GM23338 (cell line): ENCODE measurements around the gene BLM.

Experiments
- EZH2 ChIP-seq: fragments of 200-600 bp; sonication (generic); IDR thresholded peaks from one replicate; pipeline ENCODE4 v1.8.0; 2017; ENCODE audit warnings: antibody characterized with exemption, mild to moderate bottlenecking, low read depth; ENCODE audit not compliant: unreplicated experiment
- EZH2phosphoT487 ChIP-seq: fragments of 200-600 bp; sonication (generic); IDR thresholded peaks from one replicate; pipeline ENCODE4 v1.8.1; 2018; ENCODE audit warnings: antibody characterized with exemption; ENCODE audit not compliant: unreplicated experiment
- JUNB ChIP-seq: IDR thresholded peaks from one replicate; pipeline ENCODE4 v1.6.1; 2016; ENCODE audit warnings: antibody characterized with exemption; ENCODE audit not compliant: unreplicated experiment
- NANOG ChIP-seq: IDR thresholded peaks from 2 replicates; pipeline ENCODE4 v1.6.1; 2016; ENCODE audit warnings: antibody characterized with exemption, borderline replicate concordance
- POLR2AphosphoS5 ChIP-seq: IDR thresholded peaks from 2 replicates; pipeline ENCODE4 v1.6.1; 2016; ENCODE audit warnings: antibody characterized with exemption, low read depth
- STAT1 ChIP-seq: IDR thresholded peaks from one replicate; pipeline ENCODE4 v1.6.1; 2016; ENCODE audit warnings: antibody characterized with exemption; ENCODE audit not compliant: unreplicated experiment
- TF ChIP-seq, protein P1 (sequence below), 2 experiments: fragments of 200-600 bp in 1 of 2; sonication (generic) in 1 of 2; conservative IDR thresholded peaks; 2 replicates each; pipeline versions ENCODE4 v1.5.1 to v1.6.1; 2016 to 2017; ENCODE audit warnings: antibody characterized with exemption in 2 of 2, low read depth in 2 of 2, mild to moderate bottlenecking in 2 of 2, moderate library complexity in 1 of 2
- TF ChIP-seq, protein P2 (sequence below): IDR thresholded peaks from one replicate; pipeline ENCODE4 v1.6.1; 2018; ENCODE audit warnings: antibody characterized with exemption; ENCODE audit not compliant: unreplicated experiment

DNA sequence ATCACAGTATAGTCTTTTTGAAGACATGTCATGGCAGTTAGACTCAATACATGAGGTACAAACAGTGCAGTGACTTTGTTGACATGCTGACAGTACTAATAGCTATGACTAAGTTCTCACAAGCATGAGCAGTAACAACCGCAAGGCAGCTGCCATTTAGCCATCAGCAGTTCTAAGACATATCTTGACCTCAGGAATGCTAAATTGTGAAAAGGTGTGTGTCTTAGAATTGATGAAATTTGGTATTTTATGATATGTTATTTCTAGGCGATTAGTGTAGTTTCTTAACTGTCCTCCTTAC lies 90.6 kb downstream of the BLM start:
- TF ChIP-seq, protein P1, sequence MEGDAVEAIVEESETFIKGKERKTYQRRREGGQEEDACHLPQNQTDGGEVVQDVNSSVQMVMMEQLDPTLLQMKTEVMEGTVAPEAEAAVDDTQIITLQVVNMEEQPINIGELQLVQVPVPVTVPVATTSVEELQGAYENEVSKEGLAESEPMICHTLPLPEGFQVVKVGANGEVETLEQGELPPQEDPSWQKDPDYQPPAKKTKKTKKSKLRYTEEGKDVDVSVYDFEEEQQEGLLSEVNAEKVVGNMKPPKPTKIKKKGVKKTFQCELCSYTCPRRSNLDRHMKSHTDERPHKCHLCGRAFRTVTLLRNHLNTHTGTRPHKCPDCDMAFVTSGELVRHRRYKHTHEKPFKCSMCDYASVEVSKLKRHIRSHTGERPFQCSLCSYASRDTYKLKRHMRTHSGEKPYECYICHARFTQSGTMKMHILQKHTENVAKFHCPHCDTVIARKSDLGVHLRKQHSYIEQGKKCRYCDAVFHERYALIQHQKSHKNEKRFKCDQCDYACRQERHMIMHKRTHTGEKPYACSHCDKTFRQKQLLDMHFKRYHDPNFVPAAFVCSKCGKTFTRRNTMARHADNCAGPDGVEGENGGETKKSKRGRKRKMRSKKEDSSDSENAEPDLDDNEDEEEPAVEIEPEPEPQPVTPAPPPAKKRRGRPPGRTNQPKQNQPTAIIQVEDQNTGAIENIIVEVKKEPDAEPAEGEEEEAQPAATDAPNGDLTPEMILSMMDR (conservative IDR thresholded peaks at IDR 0.05; ENCODE audit: low read depth in 2 of 2), result no peak
- TF ChIP-seq, protein P2, sequence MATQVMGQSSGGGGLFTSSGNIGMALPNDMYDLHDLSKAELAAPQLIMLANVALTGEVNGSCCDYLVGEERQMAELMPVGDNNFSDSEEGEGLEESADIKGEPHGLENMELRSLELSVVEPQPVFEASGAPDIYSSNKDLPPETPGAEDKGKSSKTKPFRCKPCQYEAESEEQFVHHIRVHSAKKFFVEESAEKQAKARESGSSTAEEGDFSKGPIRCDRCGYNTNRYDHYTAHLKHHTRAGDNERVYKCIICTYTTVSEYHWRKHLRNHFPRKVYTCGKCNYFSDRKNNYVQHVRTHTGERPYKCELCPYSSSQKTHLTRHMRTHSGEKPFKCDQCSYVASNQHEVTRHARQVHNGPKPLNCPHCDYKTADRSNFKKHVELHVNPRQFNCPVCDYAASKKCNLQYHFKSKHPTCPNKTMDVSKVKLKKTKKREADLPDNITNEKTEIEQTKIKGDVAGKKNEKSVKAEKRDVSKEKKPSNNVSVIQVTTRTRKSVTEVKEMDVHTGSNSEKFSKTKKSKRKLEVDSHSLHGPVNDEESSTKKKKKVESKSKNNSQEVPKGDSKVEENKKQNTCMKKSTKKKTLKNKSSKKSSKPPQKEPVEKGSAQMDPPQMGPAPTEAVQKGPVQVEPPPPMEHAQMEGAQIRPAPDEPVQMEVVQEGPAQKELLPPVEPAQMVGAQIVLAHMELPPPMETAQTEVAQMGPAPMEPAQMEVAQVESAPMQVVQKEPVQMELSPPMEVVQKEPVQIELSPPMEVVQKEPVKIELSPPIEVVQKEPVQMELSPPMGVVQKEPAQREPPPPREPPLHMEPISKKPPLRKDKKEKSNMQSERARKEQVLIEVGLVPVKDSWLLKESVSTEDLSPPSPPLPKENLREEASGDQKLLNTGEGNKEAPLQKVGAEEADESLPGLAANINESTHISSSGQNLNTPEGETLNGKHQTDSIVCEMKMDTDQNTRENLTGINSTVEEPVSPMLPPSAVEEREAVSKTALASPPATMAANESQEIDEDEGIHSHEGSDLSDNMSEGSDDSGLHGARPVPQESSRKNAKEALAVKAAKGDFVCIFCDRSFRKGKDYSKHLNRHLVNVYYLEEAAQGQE, result no peak
- TF ChIP-seq NANOG (no peak), POLR2AphosphoS5 (no peak), EZH2 (no peak), STAT1 (no peak), JUNB (no peak), EZH2phosphoT487 (no peak)
